Natural killer cell (primary cell): Measurements from ENCODE around the gene CCDC9B. TPM values are rescaled to one million over a fixed set of nuclear protein-coding genes. Genes with fewer than 3 reads are reported as not detected.

ENCODE experiments used
- ATAC-seq, 3 donors: fragments of 150-1000 bp in 2 of 3; fragments of 200-7000 bp in 1 of 3; cut with Tn5 transposase; 1 replicate in 1 of 3; 2 replicates in 2 of 3; pipeline ENCODE4 v1.10.0; 2021; ENCODE audit warnings: mild to moderate bottlenecking in 2 of 3, moderate library complexity in 2 of 3
- DNase-seq, 2 donors: peaks; one replicate each; pipeline versions ENCODE4 v3.0.0 to v3.0.0-alpha.2; 2013 to 2021; ENCODE audit warnings: mixed read lengths in 1 of 2
- H3K27ac ChIP-seq: one replicate; pipeline ENCODE4 v1.5.1; 2013; ENCODE audit warnings: mild to moderate bottlenecking, low read length
- H3K27me3 ChIP-seq: one replicate; pipeline ENCODE4 v1.6.1; 2013; ENCODE audit warnings: low read length; ENCODE audit not compliant: control insufficient read depth, insufficient read depth
- H3K36me3 ChIP-seq: one replicate; pipeline ENCODE4 v1.6.1; 2013; ENCODE audit warnings: low read length; ENCODE audit not compliant: control insufficient read depth, insufficient read depth
- H3K4me1 ChIP-seq: one replicate; pipeline ENCODE4 v1.6.1; 2013; ENCODE audit warnings: low read length; ENCODE audit not compliant: control insufficient read depth, insufficient read depth
- H3K4me3 ChIP-seq: one replicate; pipeline ENCODE4 v1.5.1; 2013; ENCODE audit warnings: low read length
- H3K9me3 ChIP-seq: one replicate; pipeline ENCODE4 v1.6.1; 2013; ENCODE audit warnings: low read length; ENCODE audit not compliant: control insufficient read depth, insufficient read depth
- H3K27ac Mint-ChIP-seq, 2 donors: one replicate each; pipeline ENCODE4 v1.8.0; 2022; ENCODE audit warnings: mild to moderate bottlenecking in 2 of 2, mixed read lengths in 2 of 2, moderate library complexity in 1 of 2
- H3K27me3 Mint-ChIP-seq, 2 donors: one replicate each; pipeline ENCODE4 v1.8.0; 2022; ENCODE audit warnings: low read depth in 2 of 2, mixed read lengths in 2 of 2
- H3K36me3 Mint-ChIP-seq: one replicate; pipeline ENCODE4 v1.8.0; 2022; ENCODE audit warnings: mixed read lengths
- H3K4me1 Mint-ChIP-seq, 2 donors: one replicate each; pipeline ENCODE4 v1.8.0; 2022; ENCODE audit warnings: mixed read lengths in 2 of 2
- H3K4me3 Mint-ChIP-seq: one replicate; pipeline ENCODE4 v1.8.0; 2022; ENCODE audit warnings: mild to moderate bottlenecking, moderate library complexity, mixed read lengths
- H3K9me3 Mint-ChIP-seq, 2 donors: one replicate each; pipeline ENCODE4 v1.8.0; 2022; ENCODE audit warnings: mixed read lengths in 2 of 2
- CTCF ChIP-seq: fragments of 200-600 bp; IDR thresholded peaks from one replicate; pipeline ENCODE4 v1.8.0; 2022; ENCODE audit warnings: antibody characterized with exemption
- WGBS: methylation state at CpG from one replicate; pipeline ENCODE4 v1.1.7; 2013; ENCODE audit warnings: missing lambda C conversion rate; ENCODE audit not compliant: insufficient coverage; 5-methylcytosine and 5-hydroxymethylcytosine counted together
- intact Hi-C: fragments of 100-400 bp; cut with micrococcal nuclease; formaldehyde crosslinking; loops from one replicate; pipeline ENCODE4 v1.14.2; 2022
- total RNA-seq, 4 donors: library from RNA; stranded (reverse); fragments of 120-200 nt in 1 of 4; gene quantifications; one replicate each; pipeline versions ENCODE4 v1.2.3 to v1.2.4, GENCODE V29; 2013 to 2022

CCDC9B gene
- total RNA-seq, 3 donors from 2014 or later (not counting 1 experiment from before 2014, with no cell fraction given), result 4.4 to 5.3 (median 4.7) TPM

GRCh38 chr15:40386480-40386879 lies 45.7 kb upstream of the CCDC9B start:
- DNase-seq, result no peak
- Mint-ChIP-seq H3K27me3 (no peaks in the 10 kb centered on the region), H3K9me3 (no peaks in the 10 kb centered on the region), H3K27ac (no peak overlapping the region), H3K4me1 (peaks cover 14% of the 10 kb centered on the region in 2 donors), H3K36me3 (no peaks in the 10 kb centered on the region), H3K4me3 (no peak overlapping the region)
- no peak overlapping the region for H3K27ac ChIP-seq
- peaks cover 15% of the 10 kb centered on the region for H3K4me1 ChIP-seq
- no peak for TF ChIP-seq CTCF
- peaks cover 32% of the 10 kb centered on the region for H3K36me3 ChIP-seq
- 96% methylated on average over 3 of the region's 3 CpGs for WGBS
- H3K27me3 ChIP-seq, result no peaks in the 10 kb centered on the region
- H3K4me3 ChIP-seq, result no peak overlapping the region
- ATAC-seq, result no peak
- H3K9me3 ChIP-seq, result no peaks in the 10 kb centered on the region
- intact Hi-C loops, result no loop called here

GRCh38 chr15:40382580-40383456 lies 42.1 kb upstream of the CCDC9B start, which contains the start of gene KNSTRN:
TSS of gene KNSTRN (plus strand) at chr15:40382721. CDS start at chr15:40382836, 115 bp downstream.
- TF ChIP-seq CTCF, result no peak
- peaks cover 14% of the 10 kb centered on the region for H3K36me3 ChIP-seq
- H3K4me3 ChIP-seq, result peak within 1 kb of the TSS; percentile 82
- H3K27me3 ChIP-seq, result no peaks in the 10 kb centered on the region
- H3K36me3 Mint-ChIP-seq, result no peaks in the 10 kb centered on the region
- H3K27ac Mint-ChIP-seq, result peak within 1 kb of the TSS; percentile 80 to 86
- peak; percentile 99 for ATAC-seq
- intact Hi-C loops, result loop anchor here (1.0 kb wide), 1 partner anchor 22 kb away; the partner anchor contains the start of gene IVD
- H3K4me1 ChIP-seq, result peaks cover 10% of the 10 kb centered on the region
- peaks cover 14% of the 10 kb centered on the region in 2 donors for H3K4me1 Mint-ChIP-seq
- no peaks in the 10 kb centered on the region for H3K9me3 ChIP-seq
- peak; percentile 85 to 96 for DNase-seq
- no peaks in the 10 kb centered on the region for H3K9me3 Mint-ChIP-seq
- H3K4me3 Mint-ChIP-seq, result peak within 1 kb of the TSS; percentile 99
- H3K27ac ChIP-seq, result no peak within 1 kb of the TSS
- WGBS, result 7% methylated on average over 57 of the region's 57 CpGs
- H3K27me3 Mint-ChIP-seq, result peaks cover 0 to 5% of the 10 kb centered on the region in 2 donors

- H3K9me3 ChIP-seq, result no peaks in the 10 kb centered on the region
- Mint-ChIP-seq H3K27me3 (peaks cover 0 to 5% of the 10 kb centered on the region in 2 donors), H3K4me1 (peaks cover 14% of the 10 kb centered on the region in 2 donors), H3K27ac (peak overlapping the region; percentile 80 to 86), H3K9me3 (no peaks in the 10 kb centered on the region), H3K4me3 (no peak overlapping the region), H3K36me3 (no peaks in the 10 kb centered on the region)
- intact Hi-C loops, result no loop called here
- no peaks in the 10 kb centered on the region for H3K27me3 ChIP-seq
- H3K36me3 ChIP-seq, result peaks cover 8% of the 10 kb centered on the region
- DNase-seq (no peak), ATAC-seq (no peak)
- peaks cover 10% of the 10 kb centered on the region for H3K4me1 ChIP-seq
- H3K4me3 ChIP-seq, result no peak overlapping the region
- TF ChIP-seq CTCF, result no peak
- no peak overlapping the region for H3K27ac ChIP-seq
- WGBS, result 96% methylated on average over 7 of the region's 11 CpGs
Measured at GRCh38 chr15:40381818-40382529, 41.2 kb upstream of the CCDC9B start.
